Measurements from ENCODE around the gene SKP2.

SKP2 gene

GRCh38 chr5:36217567-36217966 lies 65.7 kb downstream of the SKP2 start (continued):
- no peak for TF ChIP-seq PATZ1 (CRISPR knock-in tag; IDR thresholded peaks at IDR 0.05; ENCODE audit: borderline replicate concordance)

GRCh38 chr5:36217988-36218387 lies 66.1 kb downstream of the SKP2 start:
- TF ChIP-seq ARNTL (CRISPR knock-in tag; IDR thresholded peaks at IDR 0.05; ENCODE audit: borderline replicate concordance, low read depth) (no peak), ESRRG (CRISPR knock-in tag; IDR thresholded peaks at IDR 0.05) (no peak), ZC3H10 (CRISPR knock-in tag; IDR thresholded peaks at IDR 0.05) (no peak), TOX (CRISPR knock-in tag; IDR thresholded peaks at IDR 0.05; ENCODE audit: borderline replicate concordance) (no peak), ZNF565 (CRISPR knock-in tag; conservative IDR thresholded peaks at IDR 0.05; ENCODE audit: low read depth) (no peak), OSR1 (CRISPR knock-in tag; IDR thresholded peaks at IDR 0.05) (no peak), TCF4 (CRISPR knock-in tag; IDR thresholded peaks at IDR 0.05; ENCODE audit: borderline replicate concordance) (no peak), CREB5 (CRISPR knock-in tag; IDR thresholded peaks at IDR 0.05; ENCODE audit: low read depth) (no peak), TSHZ2 (CRISPR knock-in tag; IDR thresholded peaks at IDR 0.05) (no peak)
- no peak for ATAC-seq

- no peak for ATAC-seq
- no peak for TF ChIP-seq ZNF8 (CRISPR knock-in tag; IDR thresholded peaks at IDR 0.05)
- TF ChIP-seq POU6F1 (CRISPR knock-in tag; IDR thresholded peaks at IDR 0.05; ENCODE audit: borderline replicate concordance, low read depth): no peak
- no peak for TF ChIP-seq ZNF70 (CRISPR knock-in tag; IDR thresholded peaks at IDR 0.05)
- TF ChIP-seq OSR1 (CRISPR knock-in tag; IDR thresholded peaks at IDR 0.05): no peak
- TF ChIP-seq PATZ1 (CRISPR knock-in tag; IDR thresholded peaks at IDR 0.05; ENCODE audit: borderline replicate concordance): no peak
- no peak for TF ChIP-seq ISL1 (CRISPR knock-in tag; IDR thresholded peaks at IDR 0.05)
- no peak for TF ChIP-seq PPARA (CRISPR knock-in tag; IDR thresholded peaks at IDR 0.05; ENCODE audit: borderline replicate concordance)
- no peak for TF ChIP-seq CSDC2 (CRISPR knock-in tag; IDR thresholded peaks at IDR 0.05)
- TF ChIP-seq ZC3H10 (CRISPR knock-in tag; IDR thresholded peaks at IDR 0.05): no peak
- TF ChIP-seq TOX (CRISPR knock-in tag; IDR thresholded peaks at IDR 0.05; ENCODE audit: borderline replicate concordance): no peak
- TF ChIP-seq ESRRG (CRISPR knock-in tag; IDR thresholded peaks at IDR 0.05): no peak
- no peak for TF ChIP-seq ARNTL (CRISPR knock-in tag; IDR thresholded peaks at IDR 0.05; ENCODE audit: borderline replicate concordance, low read depth)
- no peak for TF ChIP-seq CREB5 (CRISPR knock-in tag; IDR thresholded peaks at IDR 0.05; ENCODE audit: low read depth)
- no peak for TF ChIP-seq ZNF565 (CRISPR knock-in tag; conservative IDR thresholded peaks at IDR 0.05; ENCODE audit: low read depth)
These were observed 70.7 kb downstream of the SKP2 start for GRCh38 chr5:36222620-36223019.

Measured in SK-N-SH treated with all-trans-retinoic acid at 6 μM for 48 hours (cell line).